ENCODE data around the gene ZYX.

Gene ZYX

DNA sequence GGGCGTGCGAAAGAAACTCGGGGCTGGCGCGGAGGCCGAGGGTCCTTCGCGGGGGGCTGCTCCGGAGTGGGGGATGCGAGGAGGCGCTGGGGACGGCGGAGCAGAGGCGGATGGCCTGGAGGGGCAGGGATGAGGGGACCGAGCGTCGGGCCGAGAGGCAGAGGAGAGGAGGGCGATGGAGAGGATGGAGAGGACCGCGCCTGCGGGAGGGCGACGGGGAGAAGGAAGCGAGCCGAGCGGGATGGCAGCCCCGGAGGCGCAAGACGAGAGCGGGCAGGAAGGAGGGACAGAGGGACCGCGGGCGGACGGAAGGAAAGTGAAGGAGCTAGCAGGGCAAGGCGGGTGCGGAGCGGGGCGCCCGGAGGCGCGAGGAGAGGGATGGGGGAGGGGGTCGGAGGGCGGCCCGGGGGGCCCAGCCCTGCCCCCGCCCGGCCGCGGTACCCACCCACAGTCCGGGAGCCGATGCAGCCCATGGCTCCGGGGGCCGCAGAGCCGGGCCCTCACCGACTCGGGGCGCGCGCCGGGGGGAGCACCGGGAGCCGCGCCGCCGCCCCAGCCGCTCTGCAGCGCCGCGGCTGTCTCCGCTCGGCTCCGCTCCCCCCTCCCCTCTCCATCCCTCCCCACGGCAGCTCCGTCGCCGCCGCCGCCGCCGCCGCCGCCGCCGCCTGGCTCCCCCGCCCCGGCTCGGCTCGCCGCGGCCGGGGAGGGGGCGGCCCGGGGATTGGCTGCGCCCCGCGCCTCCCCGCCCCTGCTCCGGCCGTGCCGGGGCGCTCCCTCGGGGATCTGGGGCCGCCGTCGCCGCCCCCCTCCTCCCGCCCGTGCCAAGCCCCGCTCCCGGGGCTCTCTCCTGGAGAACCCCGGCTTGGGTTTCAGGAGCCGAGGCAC lies 18.8 kb upstream of the ZYX start, which contains the start of gene FAM131B:
Gene FAM131B (minus strand): TSS at position 583 of the 885 bp plus-strand sequence. CDS start 110 bp downstream, at position 473.
- no peak for DNase-seq (ENCODE audit: low read depth in 1 of 2, low spot score in 1 of 2)

DNA sequence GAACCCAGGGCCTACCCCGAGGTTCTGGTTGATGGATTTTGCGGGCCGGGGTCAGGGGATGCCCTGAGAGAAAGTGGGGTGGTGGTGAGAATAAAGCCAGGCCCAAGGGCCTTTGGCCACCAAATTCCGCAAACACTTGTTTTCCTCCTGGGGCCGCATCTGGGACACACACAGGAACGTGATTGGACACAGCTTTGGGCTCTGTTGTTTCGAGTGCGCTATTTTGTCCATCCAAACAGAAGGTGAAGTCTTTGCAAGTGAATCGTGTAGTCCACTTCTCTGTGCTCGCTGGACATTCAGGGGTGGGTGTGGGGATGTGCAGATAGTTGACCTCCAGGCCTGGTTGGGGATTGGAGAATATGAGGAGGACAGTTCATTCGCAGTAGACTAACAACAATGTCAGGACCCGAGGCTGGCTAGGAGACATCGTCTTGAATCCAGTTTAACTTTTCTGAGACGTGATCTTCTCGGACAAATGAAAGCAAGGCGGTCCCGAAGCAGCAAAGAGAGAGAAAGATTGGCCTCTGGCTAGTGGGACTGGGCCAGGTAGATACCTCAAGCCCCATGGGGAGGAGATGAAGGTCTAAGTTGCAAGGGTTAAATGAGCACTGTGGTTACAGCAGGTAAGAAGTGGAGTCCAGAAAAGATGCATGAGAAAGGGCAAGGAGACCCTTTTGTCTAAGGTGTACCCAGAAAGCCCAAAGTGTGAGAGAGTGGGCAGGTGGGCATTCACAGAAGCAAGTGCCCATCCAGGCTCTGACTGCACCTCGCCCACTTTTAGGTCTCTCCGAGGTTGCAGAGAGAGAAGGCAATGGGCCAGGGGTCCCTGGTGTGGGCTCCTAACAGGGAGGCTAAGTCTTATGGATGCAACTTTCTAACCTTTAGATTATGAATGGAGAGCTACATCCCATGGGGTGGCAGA lies 17.9 kb upstream of the ZYX start:
- DNase-seq (ENCODE audit: low read depth in 1 of 2, low spot score in 1 of 2), result no peak

DNA sequence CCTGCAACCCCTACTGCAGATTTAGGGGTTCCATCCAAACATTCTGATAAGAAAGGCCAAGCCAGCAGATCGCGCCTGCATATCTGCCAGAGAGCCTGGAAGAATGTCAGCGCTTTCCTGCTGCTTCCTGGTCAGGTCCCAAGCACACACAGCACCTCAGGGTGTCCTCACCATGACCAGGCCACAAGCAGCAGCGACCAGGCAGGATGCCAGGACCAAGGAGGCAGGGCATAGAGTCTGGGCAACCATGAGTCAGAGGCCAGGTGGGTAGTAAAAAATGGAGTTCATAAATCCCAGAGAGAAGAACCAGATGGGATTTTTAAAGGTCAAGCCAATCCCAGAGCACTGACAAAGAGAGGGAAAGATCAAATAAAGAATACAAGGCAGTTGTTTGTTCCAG lies 13.2 kb upstream of the ZYX start:
- no peak for DNase-seq (ENCODE audit: low read depth in 1 of 2, low spot score in 1 of 2)

DNA sequence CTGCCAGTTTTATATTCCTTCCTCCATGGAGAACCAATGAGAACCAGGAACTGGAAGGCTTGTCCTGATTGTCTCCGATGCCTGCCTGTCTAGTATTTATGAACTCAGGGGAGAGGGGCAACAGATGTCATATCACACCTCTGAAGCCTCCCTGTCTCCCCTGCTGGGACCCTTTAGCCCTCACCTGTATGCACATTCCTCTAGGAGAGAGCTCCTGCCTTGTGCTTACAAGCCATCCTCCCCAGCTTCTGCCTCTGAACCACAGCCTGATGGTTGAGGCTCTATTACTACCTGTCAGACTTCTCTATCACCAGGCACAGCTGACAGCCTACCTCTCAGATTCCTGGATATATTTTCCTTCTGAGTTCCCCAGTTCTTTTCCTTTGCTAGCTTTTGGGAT lies 12.8 kb upstream of the ZYX start:
- no peak for DNase-seq (ENCODE audit: low read depth in 1 of 2, low spot score in 1 of 2)

DNA sequence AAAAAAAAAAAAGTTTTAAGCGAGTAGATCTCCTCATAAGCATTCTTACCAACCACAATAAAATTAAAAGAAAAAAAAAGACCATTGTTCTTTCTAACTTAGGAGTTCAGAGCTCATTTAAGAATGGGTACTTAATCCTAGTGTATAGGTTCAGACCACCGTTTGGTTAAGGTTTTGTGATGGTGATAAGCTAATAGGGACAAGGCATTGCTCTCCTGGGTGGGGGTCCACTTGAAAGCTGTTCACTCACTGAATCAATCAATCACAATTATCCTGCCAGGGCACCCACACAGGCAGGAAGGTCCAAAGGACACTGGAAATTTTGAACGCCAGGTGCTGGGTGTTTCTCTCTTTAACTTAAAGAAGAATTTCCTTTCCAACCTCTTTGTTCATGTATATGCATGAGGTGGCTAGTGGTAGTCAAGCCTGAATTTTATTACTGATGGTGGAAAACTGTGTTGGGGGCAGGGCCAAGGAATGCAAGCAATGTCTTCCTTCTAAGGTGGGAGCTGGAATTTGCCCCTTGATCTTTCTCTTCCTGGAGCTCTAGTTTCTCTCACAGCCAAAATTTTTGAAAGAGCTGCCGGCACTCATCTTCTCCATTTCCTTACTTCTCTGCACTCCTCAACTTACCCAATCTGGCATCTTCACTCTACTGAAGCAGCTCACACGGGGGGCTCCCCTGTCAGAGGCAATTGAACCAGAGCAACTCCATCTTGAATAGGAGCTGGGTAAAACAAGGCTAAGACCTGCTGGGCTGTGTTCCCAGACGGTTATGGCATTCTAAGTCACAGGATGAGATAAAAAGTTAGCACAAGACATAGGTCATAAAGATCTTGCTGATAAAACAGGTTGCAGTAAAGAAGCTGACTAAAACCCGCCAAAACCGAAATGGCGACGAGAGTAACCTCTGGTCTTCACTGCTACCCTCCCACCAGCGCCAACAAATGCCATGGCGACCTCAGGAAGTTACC lies 11.2 kb upstream of the ZYX start:
- DNase-seq (ENCODE audit: low read depth in 1 of 2, low spot score in 1 of 2), result no peak

DNA sequence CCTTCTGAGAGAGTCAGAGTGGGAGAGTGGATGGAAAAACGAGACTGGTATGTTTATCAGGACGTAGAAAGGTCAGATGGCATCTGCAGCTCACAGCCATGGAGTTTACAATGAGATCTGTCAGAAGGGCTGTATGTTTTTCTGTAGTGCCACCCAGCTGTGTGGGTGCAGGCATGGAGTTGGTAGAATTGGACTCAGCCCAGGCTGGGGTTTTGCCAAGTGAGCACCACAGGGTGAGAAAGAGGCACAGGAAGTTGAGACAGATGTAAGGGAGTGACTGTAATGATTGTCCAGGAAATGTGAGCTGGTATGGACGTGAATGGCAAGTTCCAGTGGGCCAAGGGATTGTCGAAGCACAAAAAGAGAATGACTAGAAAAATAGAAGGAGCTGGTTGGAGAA lies 9.1 kb upstream of the ZYX start:
- DNase-seq (ENCODE audit: low read depth in 1 of 2, low spot score in 1 of 2), result no peak

DNA sequence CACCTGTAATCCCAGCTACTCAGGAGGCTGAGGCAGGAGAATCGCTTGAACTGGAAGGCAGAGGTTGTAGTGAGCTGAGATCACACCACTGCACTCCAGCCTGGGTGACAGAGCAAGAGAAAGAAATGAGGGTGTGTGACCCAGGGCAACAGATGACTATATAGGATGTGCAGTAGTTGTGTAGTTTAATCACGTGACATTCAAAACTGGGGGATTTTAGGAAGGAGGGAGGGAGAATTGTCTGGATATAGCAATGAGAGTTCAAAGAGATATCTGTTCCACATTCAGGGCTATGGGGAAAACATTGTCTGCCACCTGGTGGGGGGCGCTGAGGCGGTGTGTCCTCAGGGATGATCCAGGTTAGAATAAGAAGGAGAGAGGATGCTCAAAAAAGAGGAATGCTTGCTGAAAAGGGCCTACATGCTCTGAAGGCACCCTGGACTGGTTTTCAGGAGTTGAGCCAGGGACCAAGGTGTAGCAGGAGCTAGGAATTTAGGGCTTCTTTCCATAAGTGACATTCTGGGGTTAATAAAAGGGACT lies 7.8 kb upstream of the ZYX start:
- no peak for DNase-seq (ENCODE audit: low read depth in 1 of 2, low spot score in 1 of 2)

DNA sequence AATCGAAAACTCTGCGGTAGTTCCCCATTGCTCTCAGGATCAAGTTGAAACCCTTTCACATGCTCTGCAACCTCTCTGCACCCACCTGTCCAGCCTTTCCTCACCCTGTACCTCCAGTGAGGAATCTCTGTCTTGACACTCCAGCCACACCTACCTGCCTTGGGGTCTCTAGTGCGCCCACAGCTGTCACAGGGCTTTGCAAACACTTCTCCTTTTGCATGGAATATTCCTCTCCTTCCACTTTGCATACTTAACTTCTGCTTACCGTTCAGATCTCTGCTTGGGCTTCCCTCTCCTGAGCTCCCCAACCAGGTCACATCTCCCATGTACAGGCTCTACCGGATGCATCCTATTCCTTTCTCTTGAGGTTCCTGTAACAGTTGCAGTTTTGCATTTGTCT lies 6.6 kb upstream of the ZYX start:
- no peak for DNase-seq (ENCODE audit: low read depth in 1 of 2, low spot score in 1 of 2)

DNA sequence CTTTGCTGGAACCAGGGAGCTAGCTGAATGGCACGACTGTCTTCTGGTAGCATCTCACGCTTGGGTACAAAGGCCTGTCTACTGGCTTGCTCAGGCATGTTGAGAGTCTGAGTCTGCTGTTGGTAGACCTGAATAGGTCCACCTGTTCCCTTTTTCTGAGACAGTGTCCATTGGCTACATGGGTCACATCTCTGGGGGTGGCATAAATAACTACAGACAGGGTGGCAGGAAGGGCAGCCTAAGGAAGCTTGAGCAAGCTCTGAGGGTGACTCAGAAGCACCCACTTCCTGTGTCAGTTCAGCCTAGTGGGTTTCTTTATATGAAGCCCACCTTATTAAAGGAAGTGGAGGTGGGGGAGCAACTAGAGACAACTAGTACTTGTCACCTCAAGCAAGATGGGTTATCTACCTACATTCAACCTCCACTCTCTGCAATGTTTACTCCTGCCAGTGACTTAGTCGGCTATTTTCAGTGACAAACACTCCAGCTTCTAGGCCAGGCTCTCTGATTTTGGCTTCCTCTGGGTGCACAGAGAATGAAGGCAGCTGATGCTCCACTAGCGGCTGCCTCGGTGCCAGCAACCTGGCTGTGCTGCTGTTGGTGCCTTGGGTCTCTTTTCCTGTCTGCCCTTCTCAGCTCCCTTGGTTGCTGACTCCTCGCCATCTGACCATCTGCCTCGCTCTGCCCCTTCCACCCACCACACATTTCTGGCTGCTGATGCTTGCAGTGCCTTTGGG lies 5.7 kb upstream of the ZYX start:
- DNase-seq (ENCODE audit: low read depth in 1 of 2, low spot score in 1 of 2), result no peak

DNA sequence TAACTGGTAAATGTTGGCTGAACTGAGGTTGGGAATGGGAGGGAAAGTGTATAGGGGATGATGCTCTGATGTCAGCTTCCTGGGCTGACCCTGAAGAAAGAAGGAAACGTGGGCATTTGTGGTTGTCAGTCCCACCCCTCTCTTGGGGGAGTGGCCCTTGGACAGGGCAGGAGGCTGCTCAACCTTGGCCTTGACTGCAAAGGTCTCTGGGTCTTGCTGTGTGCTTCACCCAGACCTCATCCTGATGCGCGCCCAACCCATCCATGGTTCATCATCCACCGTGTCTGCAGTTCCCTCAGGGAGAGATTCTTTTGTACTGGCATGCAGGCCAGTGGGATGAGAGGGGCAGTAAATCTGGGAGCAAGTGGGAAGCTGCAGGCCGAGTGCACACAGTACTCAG lies 4.7 kb upstream of the ZYX start:
- no peak for DNase-seq (ENCODE audit: low read depth in 1 of 2, low spot score in 1 of 2)

DNA sequence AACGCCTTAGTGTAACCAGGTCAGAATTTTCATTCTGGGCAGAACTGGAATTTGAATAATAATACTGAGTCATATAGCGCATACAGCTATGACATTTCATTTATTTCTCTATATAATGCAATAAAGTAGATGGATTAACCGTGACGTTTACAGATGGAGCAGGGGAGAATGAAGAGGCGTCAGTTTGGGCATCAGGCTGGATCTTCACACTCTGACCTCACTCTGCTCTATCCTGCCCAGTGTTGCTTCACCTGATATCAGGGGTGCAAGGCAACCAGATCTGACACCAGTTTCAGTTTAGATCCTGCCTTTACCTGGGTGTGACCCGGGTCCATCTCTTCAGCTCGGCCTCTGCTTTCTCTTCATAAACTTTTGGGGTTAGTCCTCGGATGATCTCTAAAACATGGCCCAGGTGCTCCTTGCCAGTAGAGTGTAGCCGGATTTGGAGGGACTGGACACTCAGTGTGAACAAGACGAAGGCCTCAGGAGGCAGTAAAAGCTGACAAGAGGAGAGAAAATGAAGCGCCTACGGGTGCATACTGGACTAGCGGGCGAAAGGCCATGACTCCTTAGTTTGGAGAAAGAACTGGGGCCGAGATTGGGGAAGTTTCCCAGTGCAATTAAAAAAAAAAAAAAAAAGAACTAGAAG lies 1.4 kb upstream of the ZYX start:
- no peak for DNase-seq (ENCODE audit: low read depth in 1 of 2, low spot score in 1 of 2)

DNA sequence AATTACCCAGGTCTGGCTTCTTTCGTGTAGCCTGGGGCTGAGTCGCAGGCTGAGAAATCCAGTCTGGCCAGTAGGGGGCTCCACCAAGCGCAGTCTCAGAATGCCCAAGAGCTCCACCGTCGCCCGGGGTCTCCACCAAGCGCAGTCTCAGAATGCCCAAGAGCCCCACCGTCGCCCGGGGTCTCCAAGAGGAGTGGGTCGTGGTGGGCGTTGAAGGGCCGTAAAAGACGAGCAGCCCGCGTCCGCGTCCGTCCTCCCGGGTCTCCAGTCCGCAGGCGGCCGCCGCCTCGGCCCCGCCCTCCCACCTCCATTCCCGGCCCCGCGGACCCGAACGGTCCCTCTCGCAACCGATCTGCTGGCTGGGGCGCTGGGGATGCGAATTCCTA lies 892 bp upstream of the ZYX start:
- peak; percentile 78 to 83 for DNase-seq (ENCODE audit: low read depth in 1 of 2, low spot score in 1 of 2)

DNA sequence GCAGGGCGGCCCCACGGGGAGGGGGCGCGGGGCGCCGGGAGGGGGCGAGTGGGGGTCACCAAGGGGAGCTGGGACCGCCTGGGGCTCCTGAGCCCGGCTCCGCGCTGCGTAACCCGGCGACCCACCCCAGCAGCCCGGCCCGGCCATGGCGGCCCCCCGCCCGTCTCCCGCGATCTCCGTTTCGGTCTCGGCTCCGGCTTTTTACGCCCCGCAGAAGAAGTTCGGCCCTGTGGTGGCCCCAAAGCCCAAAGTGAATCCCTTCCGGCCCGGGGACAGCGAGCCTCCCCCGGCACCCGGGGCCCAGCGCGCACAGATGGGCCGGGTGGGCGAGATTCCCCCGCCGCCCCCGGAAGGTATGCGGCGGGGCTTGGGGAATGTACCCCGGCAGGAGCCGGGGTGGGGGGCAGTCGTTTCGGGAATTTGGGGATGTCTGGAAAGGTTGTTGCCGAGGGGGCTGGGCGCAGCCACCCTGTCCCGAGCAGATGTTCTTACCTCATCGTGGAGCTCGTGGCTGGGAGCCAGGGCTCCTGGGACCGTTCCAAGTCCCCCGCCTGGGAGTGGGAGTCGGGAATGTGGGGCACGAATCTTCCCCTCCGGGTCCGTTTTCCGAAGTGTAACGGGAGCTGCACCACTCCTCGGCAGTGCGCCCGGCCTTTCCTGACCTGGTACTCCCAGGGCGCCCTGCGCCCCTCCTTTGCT lies 431 bp downstream of the ZYX start:
- no peak for DNase-seq (ENCODE audit: low read depth in 1 of 2, low spot score in 1 of 2)

DNA sequence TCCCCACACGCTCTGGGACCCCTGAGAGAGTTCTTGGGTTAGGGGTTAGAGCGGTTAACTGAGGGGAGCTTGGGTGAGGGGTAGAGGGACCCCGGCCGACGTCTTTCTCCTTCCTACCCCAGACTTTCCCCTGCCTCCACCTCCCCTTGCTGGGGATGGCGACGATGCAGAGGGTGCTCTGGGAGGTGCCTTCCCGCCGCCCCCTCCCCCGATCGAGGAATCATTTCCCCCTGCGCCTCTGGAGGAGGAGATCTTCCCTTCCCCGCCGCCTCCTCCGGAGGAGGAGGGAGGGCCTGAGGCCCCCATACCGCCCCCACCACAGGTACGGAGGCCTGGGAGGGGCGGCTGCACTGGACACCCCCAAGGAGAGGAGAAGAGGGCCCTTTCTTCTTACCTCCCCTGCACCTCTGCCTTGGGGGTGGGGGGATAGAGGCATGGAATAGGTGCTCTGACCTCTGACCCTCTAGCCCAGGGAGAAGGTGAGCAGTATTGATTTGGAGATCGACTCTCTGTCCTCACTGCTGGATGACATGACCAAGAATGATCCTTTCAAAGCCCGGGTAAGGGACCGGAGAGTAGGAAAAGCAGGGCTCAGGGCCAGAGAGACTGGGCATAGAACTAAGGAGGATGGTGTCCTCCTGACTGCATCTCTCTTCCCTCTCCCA lies 1.1 kb downstream of the ZYX start:
- DNase-seq (ENCODE audit: low read depth in 1 of 2, low spot score in 1 of 2), result no peak

DNA sequence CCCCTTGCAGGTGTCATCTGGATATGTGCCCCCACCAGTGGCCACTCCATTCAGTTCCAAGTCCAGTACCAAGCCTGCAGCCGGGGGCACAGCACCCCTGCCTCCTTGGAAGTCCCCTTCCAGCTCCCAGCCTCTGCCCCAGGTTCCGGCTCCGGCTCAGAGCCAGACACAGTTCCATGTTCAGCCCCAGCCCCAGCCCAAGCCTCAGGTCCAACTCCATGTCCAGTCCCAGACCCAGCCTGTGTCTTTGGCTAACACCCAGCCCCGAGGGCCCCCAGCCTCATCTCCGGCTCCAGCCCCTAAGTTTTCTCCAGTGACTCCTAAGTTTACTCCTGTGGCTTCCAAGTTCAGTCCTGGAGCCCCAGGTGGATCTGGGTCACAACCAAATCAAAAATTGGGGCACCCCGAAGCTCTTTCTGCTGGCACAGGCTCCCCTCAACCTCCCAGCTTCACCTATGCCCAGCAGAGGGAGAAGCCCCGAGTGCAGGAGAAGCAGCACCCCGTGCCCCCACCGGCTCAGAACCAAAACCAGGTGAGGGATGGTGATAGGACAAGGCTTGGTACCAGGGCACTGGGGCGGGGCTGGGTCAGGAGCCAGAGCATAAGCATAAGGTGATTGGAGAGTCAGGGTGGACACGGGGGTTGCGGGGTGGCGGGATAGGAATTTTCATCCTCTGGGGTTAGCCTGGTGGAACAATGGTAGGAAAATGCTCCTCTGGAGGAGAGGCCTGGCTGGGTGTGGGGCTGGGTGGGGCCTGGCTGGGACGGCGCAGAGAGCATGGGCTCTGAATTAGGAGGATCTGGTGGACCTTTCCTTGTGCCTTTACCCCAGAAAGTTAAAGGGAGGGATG lies 1.9 kb downstream of the ZYX start:
- DNase-seq (ENCODE audit: low read depth in 1 of 2, low spot score in 1 of 2), result no peak

DNA sequence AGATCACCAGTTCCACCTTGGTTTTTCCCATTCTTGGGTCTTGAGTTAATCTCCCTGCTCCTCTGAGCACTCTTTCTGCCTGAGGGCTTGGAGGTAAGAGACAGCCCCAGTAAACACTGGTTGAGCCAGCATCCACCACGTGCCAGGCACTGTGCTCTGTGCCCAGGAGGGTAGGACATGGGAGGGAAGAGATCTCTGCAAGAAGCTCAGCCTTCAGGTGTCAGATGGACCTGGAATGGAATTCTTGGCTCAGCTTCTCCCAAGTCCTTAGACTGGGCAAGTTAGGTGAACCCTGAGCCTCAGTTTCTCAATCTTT lies 2.5 kb downstream of the ZYX start:
- DNase-seq (ENCODE audit: low read depth in 1 of 2, low spot score in 1 of 2), result no peak

DNA sequence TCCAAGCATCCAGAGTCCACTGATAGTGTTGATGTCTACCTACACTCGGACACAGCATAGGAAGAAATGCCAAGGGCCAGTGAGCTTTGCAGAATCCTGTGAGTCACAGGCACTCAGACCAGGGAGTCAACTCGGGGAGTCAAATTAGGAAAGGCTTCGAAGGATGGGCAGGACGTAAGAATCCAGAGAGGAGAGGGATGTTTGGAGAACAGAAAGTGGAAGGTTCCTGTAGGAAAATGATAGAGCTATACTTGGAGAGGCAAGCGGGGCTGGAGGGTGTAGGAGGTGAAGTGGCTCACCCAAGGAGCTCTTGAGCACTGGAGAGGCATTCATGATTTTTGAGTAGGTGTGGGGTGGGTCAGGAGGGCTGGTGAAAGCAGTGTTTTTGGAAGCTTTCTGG lies 3.0 kb downstream of the ZYX start:
- no peak for DNase-seq (ENCODE audit: low read depth in 1 of 2, low spot score in 1 of 2)
